GM19455 (cell line): ENCODE results near the gene ZNF350.
"Not testable (repeated sequence)": the region's sequence is repeated elsewhere in the genome, so short reads cannot be mapped to it uniquely, and the experiment has no call there.

Experiments used
- ATAC-seq: cut with Tn5 transposase; IDR thresholded peaks from one replicate; pipeline ENCODE4 v1.9.1; 2021; ENCODE audit not compliant: unreplicated experiment

The ZNF350 gene

GRCh38 chr19:51986309-51987291 lies at the start of gene ZNF350:
Gene ZNF350, minus strand, starts transcription at chr19:51986840. Its CDS starts 12,480 bp downstream, at chr19:51974360.
- peak; percentile 81 for ATAC-seq

- ATAC-seq = no peak
Measured at GRCh38 chr19:52034051-52034728, 47.5 kb upstream of the ZNF350 start.

DNA sequence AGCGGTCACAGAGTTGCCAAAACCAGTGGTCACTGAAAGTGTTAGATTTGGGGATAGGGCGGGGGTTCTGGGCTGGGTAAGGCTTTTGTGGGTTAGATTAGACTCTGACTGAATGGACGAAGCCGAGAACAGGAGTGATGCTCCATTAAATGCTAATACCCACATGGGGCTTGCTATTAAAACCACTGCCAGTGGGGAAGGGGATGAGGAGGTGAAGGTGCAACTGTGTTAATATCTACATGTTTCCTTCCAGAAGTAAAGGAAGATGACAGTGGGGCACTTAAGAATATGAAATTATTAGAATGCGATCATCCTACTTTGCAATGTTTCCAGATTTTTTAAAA lies 42.1 kb upstream of the ZNF350 start:
- peak; percentile 17 for ATAC-seq

GRCh38 chr19:52028027-52028779 lies 41.6 kb upstream of the ZNF350 start, which contains the start of gene ZNF614:
Gene ZNF614, minus strand, starts transcription at chr19:52028379. Its CDS starts 2,634 bp downstream, at chr19:52025745.
- ATAC-seq = peak; percentile 86

- not testable (repeated sequence) for ATAC-seq
Measured at GRCh38 chr19:52026255-52026990, 39.8 kb upstream of the ZNF350 start.

GRCh38 chr19:52024478-52024877 lies 37.8 kb upstream of the ZNF350 start:
- ATAC-seq = not testable (repeated sequence)

- no peak for ATAC-seq
Measured at GRCh38 chr19:52022193-52022592, 35.6 kb upstream of the ZNF350 start.

DNA sequence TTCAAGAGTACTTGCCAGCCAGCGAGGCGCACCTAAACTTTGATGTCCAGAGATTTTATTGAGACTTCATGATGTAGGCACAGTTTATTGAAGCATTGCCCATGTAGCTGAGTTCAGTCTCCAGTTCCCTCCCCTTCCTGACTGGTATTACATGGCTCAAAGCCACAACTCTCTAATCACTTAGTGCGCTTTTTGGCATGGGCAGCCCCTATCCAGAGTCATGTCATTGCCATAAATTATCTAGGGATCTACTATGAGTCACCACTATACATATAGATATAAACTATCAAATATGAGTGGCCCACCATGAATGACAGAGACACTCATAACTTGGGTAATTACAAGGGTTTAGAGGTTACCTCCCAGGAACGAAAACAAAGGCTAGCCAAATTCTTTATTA lies 33.9 kb upstream of the ZNF350 start:
- no peak for ATAC-seq

GRCh38 chr19:52010674-52011073 lies 24.0 kb upstream of the ZNF350 start:
- ATAC-seq = no peak

GRCh38 chr19:52007806-52008557 lies 21.3 kb upstream of the ZNF350 start, which contains the start of gene ZNF615:
Gene ZNF615, minus strand, starts transcription at chr19:52008211. Its CDS starts 4,500 bp downstream, at chr19:52003711.
- peak; percentile 95 for ATAC-seq

DNA sequence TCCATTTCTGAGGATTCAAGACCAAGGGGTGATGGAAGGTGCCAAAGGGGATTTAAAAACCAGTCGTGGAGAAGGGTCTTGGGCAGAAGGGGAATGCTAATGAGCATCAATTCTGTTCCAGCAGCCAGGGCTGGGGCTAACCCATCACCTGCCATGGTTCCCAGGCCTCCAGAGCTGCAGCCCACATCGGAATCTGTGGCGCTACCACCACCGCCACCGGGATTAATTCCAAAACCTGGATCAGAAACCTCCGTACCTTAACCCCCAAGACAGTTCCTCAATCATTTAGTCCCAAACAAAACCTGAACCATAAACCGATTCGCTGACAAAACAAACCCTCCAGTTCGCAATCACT lies 20.8 kb upstream of the ZNF350 start:
- ATAC-seq = no peak

GRCh38 chr19:51994048-51994644 lies 7.5 kb upstream of the ZNF350 start:
- ATAC-seq = no peak

DNA sequence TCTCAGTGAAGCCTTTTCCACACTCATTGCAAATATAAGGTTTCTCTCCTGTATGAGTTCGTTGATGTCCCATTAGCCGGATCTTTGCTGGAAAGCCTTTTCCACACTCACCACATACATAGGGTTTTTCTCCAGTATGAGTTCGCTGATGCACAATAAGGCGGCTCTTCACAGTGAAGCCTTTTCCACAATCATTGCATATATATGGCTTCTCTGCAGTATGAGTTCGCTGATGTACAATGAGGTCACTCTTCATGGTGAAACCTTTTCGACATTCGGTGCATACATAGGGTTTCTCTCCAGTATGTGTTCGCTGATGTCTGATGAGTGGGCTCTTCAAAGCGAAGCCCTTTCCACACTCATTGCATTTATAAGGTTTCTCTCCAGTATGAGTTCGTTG lies 6.8 kb upstream of the ZNF350 start:
- no peak for ATAC-seq

GRCh38 chr19:51983361-51983760 lies 3.3 kb downstream of the ZNF350 start:
- no peak for ATAC-seq

- not testable (repeated sequence) for ATAC-seq
Measured at GRCh38 chr19:51980926-51981325, 5.7 kb downstream of the ZNF350 start.

DNA sequence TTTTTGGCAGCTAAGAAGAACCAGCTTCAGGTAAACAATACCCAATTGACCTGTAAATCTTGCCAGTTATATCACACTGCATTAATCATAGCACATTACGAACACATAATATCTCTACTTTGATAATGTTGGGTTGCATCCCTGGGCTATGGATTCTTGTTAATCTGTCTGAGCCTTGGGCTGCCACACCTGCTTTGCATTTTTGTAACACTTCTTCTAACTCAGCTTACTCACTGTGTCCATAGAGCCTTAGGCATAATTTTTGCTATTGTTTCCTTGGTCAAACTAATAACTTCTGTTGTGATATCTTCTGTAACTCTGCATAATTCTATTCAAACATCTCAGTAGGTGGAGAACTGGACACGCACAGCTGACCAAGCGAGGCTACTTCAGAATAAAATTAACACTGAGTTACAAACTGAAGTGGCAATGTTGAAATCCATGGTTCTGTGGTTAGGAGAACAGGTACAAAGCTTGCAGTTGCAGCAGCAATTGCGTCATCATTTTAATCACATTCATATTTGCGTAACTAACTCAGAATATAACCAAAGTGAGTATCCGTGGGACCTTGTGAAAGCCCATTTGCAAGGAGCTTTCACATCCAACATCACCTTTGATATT lies 6.4 kb downstream of the ZNF350 start:
- no peak for ATAC-seq

DNA sequence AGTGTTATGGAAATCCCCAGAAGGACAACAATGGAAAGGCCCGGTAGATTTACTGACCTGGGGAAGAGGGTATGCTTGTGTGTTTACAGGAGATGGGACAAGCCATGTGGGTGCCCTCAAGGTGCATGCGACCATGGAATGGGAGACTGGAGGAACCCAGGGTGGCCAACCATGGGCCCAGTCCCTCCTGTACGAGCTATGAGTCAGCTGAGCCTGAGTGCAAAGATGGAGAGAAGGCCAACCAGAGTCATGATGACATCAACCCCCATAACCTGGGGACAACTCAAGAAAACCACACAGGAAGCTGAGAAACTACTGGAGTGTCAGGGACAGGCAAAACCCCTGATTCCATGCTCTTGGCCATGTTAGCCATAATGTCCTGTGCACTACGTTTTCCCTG lies 7.8 kb downstream of the ZNF350 start:
- no peak for ATAC-seq

- ATAC-seq = no peak
Measured at GRCh38 chr19:51977346-51977745, 9.3 kb downstream of the ZNF350 start.

DNA sequence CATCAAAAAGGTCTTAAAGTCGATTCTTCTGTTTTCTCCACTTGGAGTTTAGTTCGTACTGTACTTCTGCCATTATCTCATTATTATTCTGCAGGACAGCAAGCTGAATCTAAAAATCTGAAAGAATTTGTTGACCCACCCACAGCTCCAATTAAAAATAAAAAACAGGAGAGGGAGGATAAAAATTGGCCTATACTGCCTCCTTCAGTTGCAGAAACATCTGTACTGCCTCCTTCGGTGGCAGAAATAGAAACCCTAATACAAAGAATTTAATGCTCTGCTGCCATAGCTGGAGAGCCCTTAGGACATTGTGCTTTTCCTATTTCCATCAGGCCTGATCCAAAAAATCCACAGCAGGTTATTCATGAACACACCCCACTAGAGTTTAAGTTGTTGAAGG lies 9.8 kb downstream of the ZNF350 start:
- no peak for ATAC-seq
